ENCODE results near the gene PIGA.

The PIGA gene, protein sequence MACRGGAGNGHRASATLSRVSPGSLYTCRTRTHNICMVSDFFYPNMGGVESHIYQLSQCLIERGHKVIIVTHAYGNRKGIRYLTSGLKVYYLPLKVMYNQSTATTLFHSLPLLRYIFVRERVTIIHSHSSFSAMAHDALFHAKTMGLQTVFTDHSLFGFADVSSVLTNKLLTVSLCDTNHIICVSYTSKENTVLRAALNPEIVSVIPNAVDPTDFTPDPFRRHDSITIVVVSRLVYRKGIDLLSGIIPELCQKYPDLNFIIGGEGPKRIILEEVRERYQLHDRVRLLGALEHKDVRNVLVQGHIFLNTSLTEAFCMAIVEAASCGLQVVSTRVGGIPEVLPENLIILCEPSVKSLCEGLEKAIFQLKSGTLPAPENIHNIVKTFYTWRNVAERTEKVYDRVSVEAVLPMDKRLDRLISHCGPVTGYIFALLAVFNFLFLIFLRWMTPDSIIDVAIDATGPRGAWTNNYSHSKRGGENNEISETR

GRCh38 chrX:15335135-15336022, at the start of gene PIGA:
PIGA (minus strand) TSS chrX:15335523; CDS start chrX:15331930, 3,593 bp downstream.
- Histone ChIP-seq H3K27ac (ENCODE audit: low read length) (peak within 1 kb of the TSS; percentile 86), H3K9me3 (ENCODE audit: control insufficient read depth in 1 of 2, low read length in 2 of 2) (no peaks in the 10 kb centered on the region), H3K4me1 (ENCODE audit: control insufficient read depth in 1 of 2, insufficient read depth in 2 of 2, low read length in 2 of 2) (no peaks in the 10 kb centered on the region), H3K4me3 (ENCODE audit: low read depth in 1 of 2, low read length in 2 of 2) (peak within 1 kb of the TSS; percentile 71 to 81), H3K36me3 (ENCODE audit: control insufficient read depth in 1 of 2, insufficient read depth in 2 of 2, low read length in 2 of 2) (peaks cover 0 to 4% of the 10 kb centered on the region in 2 donors), H3K27me3 (ENCODE audit: low read depth, low read length) (no peaks in the 10 kb centered on the region)

- no peak within 1 kb of the TSS for H3K27ac ChIP-seq (ENCODE audit: low read length)
- H3K9me3 ChIP-seq (ENCODE audit: control insufficient read depth in 1 of 2, low read length in 2 of 2): no peaks in the 10 kb centered on the region
- no peak within 1 kb of the TSS for H3K4me3 ChIP-seq (ENCODE audit: low read depth in 1 of 2, low read length in 2 of 2)
- no peaks in the 10 kb centered on the region for H3K27me3 ChIP-seq (ENCODE audit: low read depth, low read length)
- H3K36me3 ChIP-seq (ENCODE audit: control insufficient read depth in 1 of 2, insufficient read depth in 2 of 2, low read length in 2 of 2): no peaks in the 10 kb centered on the region
- no peaks in the 10 kb centered on the region for H3K4me1 ChIP-seq (ENCODE audit: control insufficient read depth in 1 of 2, insufficient read depth in 2 of 2, low read length in 2 of 2)
Measured at GRCh38 chrX:15384304-15384703, 49.0 kb upstream of the PIGA start, which contains the start of gene VEGFD. VEGFD (minus strand) TSS chrX:15384413; CDS start chrX:15383946, 467 bp downstream.

- Histone ChIP-seq H3K4me1 (ENCODE audit: control insufficient read depth in 1 of 2, insufficient read depth in 2 of 2, low read length in 2 of 2) (no peaks in the 10 kb centered on the region), H3K27ac (ENCODE audit: low read length) (no peak overlapping the region), H3K27me3 (ENCODE audit: low read depth, low read length) (no peaks in the 10 kb centered on the region), H3K36me3 (ENCODE audit: control insufficient read depth in 1 of 2, insufficient read depth in 2 of 2, low read length in 2 of 2) (no peaks in the 10 kb centered on the region), H3K4me3 (ENCODE audit: low read depth in 1 of 2, low read length in 2 of 2) (no peak overlapping the region), H3K9me3 (ENCODE audit: control insufficient read depth in 1 of 2, low read length in 2 of 2) (no peaks in the 10 kb centered on the region)
Measured at GRCh38 chrX:15382813-15383212, 47.5 kb upstream of the PIGA start.

DNA sequence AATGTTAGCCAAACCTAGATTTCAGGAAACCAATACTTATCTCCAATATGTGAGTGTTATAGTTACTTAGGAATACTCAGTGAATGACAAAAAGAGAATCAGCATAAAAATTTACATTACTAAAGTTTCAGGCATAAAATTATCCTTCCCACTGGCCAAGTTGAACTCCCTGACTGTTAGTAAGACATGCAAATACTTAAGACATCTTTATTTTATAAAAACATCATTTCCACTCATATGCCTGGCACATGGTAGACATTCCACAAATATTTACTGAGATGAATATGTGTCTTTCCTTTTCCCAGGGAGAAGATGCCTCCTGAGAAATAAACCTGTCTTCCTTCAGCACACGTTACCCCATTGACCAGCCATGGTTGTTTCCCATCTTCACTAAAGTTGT, 41.6 kb upstream of the PIGA start:
- H3K27ac ChIP-seq (ENCODE audit: low read length): no peak overlapping the region
- no peaks in the 10 kb centered on the region for H3K4me1 ChIP-seq (ENCODE audit: control insufficient read depth in 1 of 2, insufficient read depth in 2 of 2, low read length in 2 of 2)
- no peak overlapping the region for H3K4me3 ChIP-seq (ENCODE audit: low read depth in 1 of 2, low read length in 2 of 2)
- H3K36me3 ChIP-seq (ENCODE audit: control insufficient read depth in 1 of 2, insufficient read depth in 2 of 2, low read length in 2 of 2): no peaks in the 10 kb centered on the region
- H3K9me3 ChIP-seq (ENCODE audit: control insufficient read depth in 1 of 2, low read length in 2 of 2): no peaks in the 10 kb centered on the region
- H3K27me3 ChIP-seq (ENCODE audit: low read depth, low read length): no peaks in the 10 kb centered on the region

DNA sequence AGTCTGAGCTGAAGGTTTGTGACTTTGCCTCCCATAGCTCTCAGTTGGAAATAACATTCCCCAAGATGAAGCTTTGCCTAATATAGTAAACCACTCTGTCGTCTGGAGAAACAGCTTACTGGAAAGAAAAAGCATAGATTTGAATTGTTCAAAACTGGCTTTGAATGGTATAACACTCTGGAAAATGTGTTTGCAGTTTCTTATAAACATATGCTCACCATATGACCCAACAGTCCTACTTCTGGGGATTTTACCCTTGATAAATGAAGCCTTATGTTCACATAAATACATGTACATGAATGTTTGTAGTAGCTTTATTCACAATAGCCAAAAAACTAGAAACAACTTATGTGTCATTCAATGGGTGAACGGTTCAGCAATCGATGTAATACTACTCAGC, 38.7 kb upstream of the PIGA start:
- no peaks in the 10 kb centered on the region for H3K27me3 ChIP-seq (ENCODE audit: low read depth, low read length)
- H3K4me1 ChIP-seq (ENCODE audit: control insufficient read depth in 1 of 2, insufficient read depth in 2 of 2, low read length in 2 of 2): no peaks in the 10 kb centered on the region
- H3K27ac ChIP-seq (ENCODE audit: low read length): no peak overlapping the region
- H3K36me3 ChIP-seq (ENCODE audit: control insufficient read depth in 1 of 2, insufficient read depth in 2 of 2, low read length in 2 of 2): no peaks in the 10 kb centered on the region
- H3K9me3 ChIP-seq (ENCODE audit: control insufficient read depth in 1 of 2, low read length in 2 of 2): no peaks in the 10 kb centered on the region
- no peak overlapping the region for H3K4me3 ChIP-seq (ENCODE audit: low read depth in 1 of 2, low read length in 2 of 2)

GRCh38 chrX:15366506-15367352, 31.4 kb upstream of the PIGA start:
- Histone ChIP-seq H3K36me3 (ENCODE audit: control insufficient read depth in 1 of 2, insufficient read depth in 2 of 2, low read length in 2 of 2) (no peaks in the 10 kb centered on the region), H3K4me3 (ENCODE audit: low read depth in 1 of 2, low read length in 2 of 2) (no peak overlapping the region), H3K9me3 (ENCODE audit: control insufficient read depth in 1 of 2, low read length in 2 of 2) (no peaks in the 10 kb centered on the region), H3K4me1 (ENCODE audit: control insufficient read depth in 1 of 2, insufficient read depth in 2 of 2, low read length in 2 of 2) (no peaks in the 10 kb centered on the region), H3K27me3 (ENCODE audit: low read depth, low read length) (no peaks in the 10 kb centered on the region), H3K27ac (ENCODE audit: low read length) (no peak overlapping the region)

- Histone ChIP-seq H3K4me3 (ENCODE audit: low read depth in 1 of 2, low read length in 2 of 2) (no peak overlapping the region), H3K4me1 (ENCODE audit: control insufficient read depth in 1 of 2, insufficient read depth in 2 of 2, low read length in 2 of 2) (no peaks in the 10 kb centered on the region), H3K27ac (ENCODE audit: low read length) (no peak overlapping the region), H3K9me3 (ENCODE audit: control insufficient read depth in 1 of 2, low read length in 2 of 2) (no peaks in the 10 kb centered on the region), H3K36me3 (ENCODE audit: control insufficient read depth in 1 of 2, insufficient read depth in 2 of 2, low read length in 2 of 2) (no peaks in the 10 kb centered on the region), H3K27me3 (ENCODE audit: low read depth, low read length) (no peaks in the 10 kb centered on the region)
Measured at GRCh38 chrX:15359701-15360100, 24.4 kb upstream of the PIGA start.

- H3K27me3 ChIP-seq (ENCODE audit: low read depth, low read length): no peaks in the 10 kb centered on the region
- no peaks in the 10 kb centered on the region for H3K9me3 ChIP-seq (ENCODE audit: control insufficient read depth in 1 of 2, low read length in 2 of 2)
- H3K4me3 ChIP-seq (ENCODE audit: low read depth in 1 of 2, low read length in 2 of 2): no peak overlapping the region
- no peak overlapping the region for H3K27ac ChIP-seq (ENCODE audit: low read length)
- H3K36me3 ChIP-seq (ENCODE audit: control insufficient read depth in 1 of 2, insufficient read depth in 2 of 2, low read length in 2 of 2): no peaks in the 10 kb centered on the region
- H3K4me1 ChIP-seq (ENCODE audit: control insufficient read depth in 1 of 2, insufficient read depth in 2 of 2, low read length in 2 of 2): no peaks in the 10 kb centered on the region
Measured at GRCh38 chrX:15358533-15358932, 23.2 kb upstream of the PIGA start.

DNA sequence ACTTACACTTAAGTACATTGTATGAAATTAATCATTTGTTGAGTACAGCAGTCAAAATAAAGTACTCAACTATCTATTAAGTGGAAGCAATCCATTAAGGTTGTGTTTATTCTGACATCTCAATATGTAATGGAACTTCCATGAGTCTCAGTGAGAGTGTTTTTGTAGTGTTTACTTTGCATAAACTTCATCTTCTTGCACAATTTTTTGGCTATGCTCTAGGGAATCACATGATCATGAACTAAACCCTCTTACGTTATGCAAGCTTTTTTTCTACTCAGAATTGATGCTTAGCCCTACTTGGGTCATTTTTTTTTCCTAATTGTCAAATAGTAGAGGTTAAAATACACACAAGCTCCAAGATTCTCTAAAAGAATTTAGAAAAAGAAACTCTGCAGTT, 21.1 kb upstream of the PIGA start:
- H3K27ac ChIP-seq (ENCODE audit: low read length): no peak overlapping the region
- no peaks in the 10 kb centered on the region for H3K4me1 ChIP-seq (ENCODE audit: control insufficient read depth in 1 of 2, insufficient read depth in 2 of 2, low read length in 2 of 2)
- H3K27me3 ChIP-seq (ENCODE audit: low read depth, low read length): no peaks in the 10 kb centered on the region
- no peaks in the 10 kb centered on the region for H3K9me3 ChIP-seq (ENCODE audit: control insufficient read depth in 1 of 2, low read length in 2 of 2)
- H3K36me3 ChIP-seq (ENCODE audit: control insufficient read depth in 1 of 2, insufficient read depth in 2 of 2, low read length in 2 of 2): no peaks in the 10 kb centered on the region
- no peak overlapping the region for H3K4me3 ChIP-seq (ENCODE audit: low read depth in 1 of 2, low read length in 2 of 2)

GRCh38 chrX:15350329-15350996, 15.1 kb upstream of the PIGA start:
- H3K4me1 ChIP-seq (ENCODE audit: control insufficient read depth in 1 of 2, insufficient read depth in 2 of 2, low read length in 2 of 2): no peaks in the 10 kb centered on the region
- H3K4me3 ChIP-seq (ENCODE audit: low read depth in 1 of 2, low read length in 2 of 2): no peak overlapping the region
- H3K9me3 ChIP-seq (ENCODE audit: control insufficient read depth in 1 of 2, low read length in 2 of 2): no peaks in the 10 kb centered on the region
- H3K27me3 ChIP-seq (ENCODE audit: low read depth, low read length): no peaks in the 10 kb centered on the region
- H3K36me3 ChIP-seq (ENCODE audit: control insufficient read depth in 1 of 2, insufficient read depth in 2 of 2, low read length in 2 of 2): no peaks in the 10 kb centered on the region
- no peak overlapping the region for H3K27ac ChIP-seq (ENCODE audit: low read length)

Measured in muscle layer of duodenum (tissue), 2 donors.